ENCODE results near the gene MIOS.

The MIOS gene

DNA sequence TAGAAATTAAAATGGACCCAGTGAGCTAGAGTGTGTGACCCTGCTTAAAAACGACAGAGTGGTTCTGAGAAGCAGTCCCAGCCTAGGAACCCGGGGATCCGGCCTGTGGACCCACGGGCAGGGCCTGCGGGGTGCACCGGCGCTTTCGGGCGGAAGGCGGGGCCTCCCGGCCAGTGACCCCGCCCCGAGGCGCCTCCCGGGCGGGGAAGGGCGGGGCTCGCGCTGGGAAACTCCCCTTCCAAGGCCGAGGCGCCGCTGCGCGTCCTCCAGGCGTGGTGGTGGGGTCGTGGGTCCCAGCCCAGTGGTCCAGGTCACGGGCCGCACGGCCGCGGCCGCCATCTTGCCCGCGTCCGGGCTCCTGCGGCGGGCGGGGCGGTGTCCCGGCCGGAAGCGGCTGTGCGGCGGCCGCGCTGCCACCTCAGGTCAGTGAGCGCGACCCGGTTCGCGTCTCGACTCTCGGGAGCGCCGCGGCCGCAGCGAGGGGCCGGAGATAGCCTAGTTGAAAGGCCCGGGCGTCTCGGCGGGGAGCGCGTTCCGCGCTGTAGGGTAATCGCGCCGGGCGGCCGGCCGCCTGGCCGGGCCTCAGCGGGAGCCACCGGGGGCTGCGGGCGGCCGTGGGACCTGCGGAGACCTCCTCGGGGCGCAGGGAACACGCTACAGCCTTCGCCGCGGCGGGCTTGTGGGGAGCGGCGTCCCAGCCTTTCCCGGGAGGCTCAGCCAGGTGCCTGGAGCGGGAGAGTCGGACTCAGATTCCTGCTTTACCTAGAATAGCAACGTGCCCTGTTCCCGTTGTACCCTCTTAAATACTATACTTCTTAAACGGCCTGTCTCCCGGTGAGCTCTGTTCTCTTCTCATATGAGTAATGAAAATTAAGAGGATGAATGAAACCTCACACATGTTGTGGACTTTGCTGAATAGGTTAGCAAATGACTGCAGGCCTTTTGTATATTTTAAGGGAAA, at the start of gene MIOS:
Gene MIOS (plus strand): TSS at position 234 of the 961 bp plus-strand sequence. CDS start 5,592 bp downstream, outside the sequence.
- Histone ChIP-seq H3K27ac (ENCODE audit: low read depth, low read length) (peak within 1 kb of the TSS; percentile 82), H3K4me2 (ENCODE audit: low read length) (peak within 1 kb of the TSS; percentile 86), H3K4me1 (ENCODE audit: control insufficient read depth, low read length) (peaks cover 41% of the 10 kb centered on the region), H3K9me3 (ENCODE audit: control insufficient read depth, insufficient read depth, low read length) (no peaks in the 10 kb centered on the region), H4K20me1 (ENCODE audit: control insufficient read depth, insufficient read depth, low read depth, low read length) (peaks cover 6% of the 10 kb centered on the region; the same call in 1 of the 2 replicates), H3K27me3 (ENCODE audit: control insufficient read depth, low read length) (no peaks in the 10 kb centered on the region), H3F3A (ENCODE audit: control insufficient read depth, insufficient read depth) (peaks cover 20% of the 10 kb centered on the region), H3K9me2 (replicated peaks; ENCODE audit: control insufficient read depth, low read length) (no peaks in the 10 kb centered on the region), H3K4me3 (ENCODE audit: low read length) (peak within 1 kb of the TSS; percentile 84), H3K36me3 (ENCODE audit: control insufficient read depth, low read length) (peaks cover 32% of the 10 kb centered on the region), H3K79me2 (ENCODE audit: control insufficient read depth, low read length) (peaks cover 49% of the 10 kb centered on the region)
- TF ChIP-seq, protein P1, sequence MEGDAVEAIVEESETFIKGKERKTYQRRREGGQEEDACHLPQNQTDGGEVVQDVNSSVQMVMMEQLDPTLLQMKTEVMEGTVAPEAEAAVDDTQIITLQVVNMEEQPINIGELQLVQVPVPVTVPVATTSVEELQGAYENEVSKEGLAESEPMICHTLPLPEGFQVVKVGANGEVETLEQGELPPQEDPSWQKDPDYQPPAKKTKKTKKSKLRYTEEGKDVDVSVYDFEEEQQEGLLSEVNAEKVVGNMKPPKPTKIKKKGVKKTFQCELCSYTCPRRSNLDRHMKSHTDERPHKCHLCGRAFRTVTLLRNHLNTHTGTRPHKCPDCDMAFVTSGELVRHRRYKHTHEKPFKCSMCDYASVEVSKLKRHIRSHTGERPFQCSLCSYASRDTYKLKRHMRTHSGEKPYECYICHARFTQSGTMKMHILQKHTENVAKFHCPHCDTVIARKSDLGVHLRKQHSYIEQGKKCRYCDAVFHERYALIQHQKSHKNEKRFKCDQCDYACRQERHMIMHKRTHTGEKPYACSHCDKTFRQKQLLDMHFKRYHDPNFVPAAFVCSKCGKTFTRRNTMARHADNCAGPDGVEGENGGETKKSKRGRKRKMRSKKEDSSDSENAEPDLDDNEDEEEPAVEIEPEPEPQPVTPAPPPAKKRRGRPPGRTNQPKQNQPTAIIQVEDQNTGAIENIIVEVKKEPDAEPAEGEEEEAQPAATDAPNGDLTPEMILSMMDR (IDR thresholded peaks at IDR 0.05; ENCODE audit: low read depth, low read length, poor library complexity, severe bottlenecking), result no peak
- no peak for TF ChIP-seq EZH2phosphoT487 (IDR thresholded peaks at IDR 0.05; ENCODE audit: borderline replicate concordance, low read length)

DNA sequence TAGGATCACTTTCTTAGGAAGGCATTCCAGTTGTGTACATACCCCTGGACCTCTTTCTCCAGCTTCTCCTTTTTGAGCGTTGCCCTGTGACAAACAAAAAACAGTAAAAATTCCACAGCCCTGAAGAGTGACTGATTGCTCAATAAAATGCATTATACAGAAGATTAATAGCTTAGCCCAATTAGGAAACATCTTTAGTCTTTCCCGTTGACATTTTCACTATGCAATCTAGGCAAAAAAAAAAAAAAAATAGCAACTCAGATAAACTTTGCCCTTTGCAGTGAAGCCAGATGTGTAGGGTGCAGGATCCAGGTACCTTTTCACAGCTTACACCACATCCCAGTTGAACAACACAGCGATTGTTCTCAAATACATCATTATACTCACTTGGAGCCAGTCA, 48.9 kb upstream of the MIOS start:
- no peak for TF ChIP-seq EZH2phosphoT487 (IDR thresholded peaks at IDR 0.05; ENCODE audit: borderline replicate concordance, low read length)
- TF ChIP-seq, protein P1 (IDR thresholded peaks at IDR 0.05; ENCODE audit: low read depth, low read length, poor library complexity, severe bottlenecking), result no peak
- H3K27me3 ChIP-seq (ENCODE audit: control insufficient read depth, low read length), result peaks cover 6% of the 10 kb centered on the region
- H3K9me3 ChIP-seq (ENCODE audit: control insufficient read depth, insufficient read depth, low read length), result no peaks in the 10 kb centered on the region
- H3K9me2 ChIP-seq (replicated peaks; ENCODE audit: control insufficient read depth, low read length), result no peaks in the 10 kb centered on the region
- H3K4me3 ChIP-seq (ENCODE audit: low read length), result no peak overlapping the region
- H3K27ac ChIP-seq (ENCODE audit: low read depth, low read length), result no peak overlapping the region
- H3K4me1 ChIP-seq (ENCODE audit: control insufficient read depth, low read length), result no peaks in the 10 kb centered on the region
- H3K4me2 ChIP-seq (ENCODE audit: low read length), result no peak overlapping the region
- no peaks in the 10 kb centered on the region for H3K36me3 ChIP-seq (ENCODE audit: control insufficient read depth, low read length)
- no peaks in the 10 kb centered on the region for H3F3A ChIP-seq (ENCODE audit: control insufficient read depth, insufficient read depth)
- H3K79me2 ChIP-seq (ENCODE audit: control insufficient read depth, low read length), result no peaks in the 10 kb centered on the region
- no peaks in the 10 kb centered on the region for H4K20me1 ChIP-seq (ENCODE audit: control insufficient read depth, insufficient read depth, low read depth, low read length)

DNA sequence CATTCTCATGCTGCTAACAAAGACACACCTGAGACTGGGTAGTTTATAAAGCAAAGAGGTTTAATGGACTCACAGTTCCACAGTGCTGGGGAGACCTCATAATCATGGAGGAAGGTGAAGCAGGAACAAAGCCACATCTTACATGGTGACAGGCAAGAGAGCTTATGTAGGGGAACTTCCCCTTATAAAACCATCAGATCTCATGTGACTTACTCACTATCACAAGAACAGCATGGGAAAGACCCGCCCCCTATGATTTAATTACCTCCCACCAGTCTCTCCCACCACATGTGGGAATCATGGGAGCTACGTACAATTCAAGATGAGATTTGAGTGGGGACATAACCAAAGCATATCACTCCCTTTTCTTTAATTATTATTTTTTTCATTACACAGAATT, 47.6 kb upstream of the MIOS start:
- Histone ChIP-seq H3K79me2 (ENCODE audit: control insufficient read depth, low read length) (no peaks in the 10 kb centered on the region), H3K4me1 (ENCODE audit: control insufficient read depth, low read length) (no peaks in the 10 kb centered on the region), H3K9me2 (replicated peaks; ENCODE audit: control insufficient read depth, low read length) (no peaks in the 10 kb centered on the region), H3K4me3 (ENCODE audit: low read length) (no peak overlapping the region), H3F3A (ENCODE audit: control insufficient read depth, insufficient read depth) (no peaks in the 10 kb centered on the region), H3K4me2 (ENCODE audit: low read length) (no peak overlapping the region), H3K27me3 (ENCODE audit: control insufficient read depth, low read length) (peaks cover 4% of the 10 kb centered on the region; the same call in 1 of the 2 replicates), H3K9me3 (ENCODE audit: control insufficient read depth, insufficient read depth, low read length) (no peaks in the 10 kb centered on the region), H3K27ac (ENCODE audit: low read depth, low read length) (no peak overlapping the region), H3K36me3 (ENCODE audit: control insufficient read depth, low read length) (no peaks in the 10 kb centered on the region), H4K20me1 (ENCODE audit: control insufficient read depth, insufficient read depth, low read depth, low read length) (no peaks in the 10 kb centered on the region)
- TF ChIP-seq, protein P1 (IDR thresholded peaks at IDR 0.05; ENCODE audit: low read depth, low read length, poor library complexity, severe bottlenecking), result no peak
- TF ChIP-seq EZH2phosphoT487 (IDR thresholded peaks at IDR 0.05; ENCODE audit: borderline replicate concordance, low read length), result no peak

Data from DOHH2 (cell line).